Measurements from ENCODE around the gene ARCN1. TPM values are rescaled to one million over a fixed set of nuclear protein-coding genes. Genes with fewer than 3 reads are reported as not detected.

Gene ARCN1
- polyA plus RNA-seq, 1 donor from 2014 or later = 67.2 TPM

GRCh38 chr11:118625976-118626375, 53.8 kb downstream of the ARCN1 start:
- H3K79me2 ChIP-seq (replicated peaks; ENCODE audit: insufficient read depth, low read length) = peaks cover 26% of the 10 kb centered on the region

GRCh38 chr11:118627566-118627965, 55.4 kb downstream of the ARCN1 start:
- H4K20me1 ChIP-seq (ENCODE audit: insufficient read depth) = no peaks in the 10 kb centered on the region

More at GRCh38 chr11:118625976-118626375, 53.8 kb downstream of the ARCN1 start:
- H3K36me3 ChIP-seq (ENCODE audit: insufficient read depth, low read length) = no peaks in the 10 kb centered on the region
- H3F3A ChIP-seq (ENCODE audit: insufficient read depth, low read length, poor library complexity, severe bottlenecking) = no peaks in the 10 kb centered on the region
- no peak overlapping the region for H3K4me3 ChIP-seq (ENCODE audit: low read length)
- H3K4me2 ChIP-seq (ENCODE audit: low read length) = no peak overlapping the region
- H2AFZ ChIP-seq (ENCODE audit: low read depth, low read length) = no peak overlapping the region
- H3K9me2 ChIP-seq (ENCODE audit: insufficient read depth, low read length) = no peaks in the 10 kb centered on the region
- no peak overlapping the region for H3K27ac ChIP-seq (ENCODE audit: low read length)
- H3K9me3 ChIP-seq (ENCODE audit: low read length) = no peaks in the 10 kb centered on the region
- H3K9ac ChIP-seq (ENCODE audit: low read length) = no peak overlapping the region
- H4K20me1 ChIP-seq (ENCODE audit: insufficient read depth) = no peaks in the 10 kb centered on the region
- TF ChIP-seq TAF1 (IDR thresholded peaks at IDR 0.05; ENCODE audit: low read depth) (no peak), EZH2 (IDR thresholded peaks at IDR 0.05; ENCODE audit: borderline replicate concordance, insufficient read depth, low read length, poor library complexity, severe bottlenecking) (no peak), SMC3 (conservative IDR thresholded peaks at IDR 0.05; ENCODE audit: poor library complexity) (no peak), POLR2AphosphoS5 (IDR thresholded peaks at IDR 0.05) (no peak), MXI1 (conservative IDR thresholded peaks at IDR 0.05; ENCODE audit: poor library complexity, severe bottlenecking) (no peak), RAD21 (conservative IDR thresholded peaks at IDR 0.05) (no peak), CTCF (IDR thresholded peaks at IDR 0.05; ENCODE audit: poor library complexity, severe bottlenecking) (no peak), EP300 (conservative IDR thresholded peaks at IDR 0.05; ENCODE audit: poor library complexity, severe bottlenecking) (no peak)
- TF ChIP-seq, protein P1, sequence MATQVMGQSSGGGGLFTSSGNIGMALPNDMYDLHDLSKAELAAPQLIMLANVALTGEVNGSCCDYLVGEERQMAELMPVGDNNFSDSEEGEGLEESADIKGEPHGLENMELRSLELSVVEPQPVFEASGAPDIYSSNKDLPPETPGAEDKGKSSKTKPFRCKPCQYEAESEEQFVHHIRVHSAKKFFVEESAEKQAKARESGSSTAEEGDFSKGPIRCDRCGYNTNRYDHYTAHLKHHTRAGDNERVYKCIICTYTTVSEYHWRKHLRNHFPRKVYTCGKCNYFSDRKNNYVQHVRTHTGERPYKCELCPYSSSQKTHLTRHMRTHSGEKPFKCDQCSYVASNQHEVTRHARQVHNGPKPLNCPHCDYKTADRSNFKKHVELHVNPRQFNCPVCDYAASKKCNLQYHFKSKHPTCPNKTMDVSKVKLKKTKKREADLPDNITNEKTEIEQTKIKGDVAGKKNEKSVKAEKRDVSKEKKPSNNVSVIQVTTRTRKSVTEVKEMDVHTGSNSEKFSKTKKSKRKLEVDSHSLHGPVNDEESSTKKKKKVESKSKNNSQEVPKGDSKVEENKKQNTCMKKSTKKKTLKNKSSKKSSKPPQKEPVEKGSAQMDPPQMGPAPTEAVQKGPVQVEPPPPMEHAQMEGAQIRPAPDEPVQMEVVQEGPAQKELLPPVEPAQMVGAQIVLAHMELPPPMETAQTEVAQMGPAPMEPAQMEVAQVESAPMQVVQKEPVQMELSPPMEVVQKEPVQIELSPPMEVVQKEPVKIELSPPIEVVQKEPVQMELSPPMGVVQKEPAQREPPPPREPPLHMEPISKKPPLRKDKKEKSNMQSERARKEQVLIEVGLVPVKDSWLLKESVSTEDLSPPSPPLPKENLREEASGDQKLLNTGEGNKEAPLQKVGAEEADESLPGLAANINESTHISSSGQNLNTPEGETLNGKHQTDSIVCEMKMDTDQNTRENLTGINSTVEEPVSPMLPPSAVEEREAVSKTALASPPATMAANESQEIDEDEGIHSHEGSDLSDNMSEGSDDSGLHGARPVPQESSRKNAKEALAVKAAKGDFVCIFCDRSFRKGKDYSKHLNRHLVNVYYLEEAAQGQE (IDR thresholded peaks at IDR 0.05; ENCODE audit: borderline replicate concordance) = no peak
- no peaks in the 10 kb centered on the region for H3K27me3 ChIP-seq (ENCODE audit: insufficient read depth, low read depth, low read length)

More at GRCh38 chr11:118627566-118627965, 55.4 kb downstream of the ARCN1 start:
- H3K4me2 ChIP-seq (ENCODE audit: low read length) = no peak overlapping the region
- no peaks in the 10 kb centered on the region for H3K9me3 ChIP-seq (ENCODE audit: low read length)
- no peak overlapping the region for H3K9ac ChIP-seq (ENCODE audit: low read length)
- no peaks in the 10 kb centered on the region for H3K9me2 ChIP-seq (ENCODE audit: insufficient read depth, low read length)
- H3K4me3 ChIP-seq (ENCODE audit: low read length) = no peak overlapping the region
- no peak overlapping the region for H2AFZ ChIP-seq (ENCODE audit: low read depth, low read length)
- no peak overlapping the region for H3K27ac ChIP-seq (ENCODE audit: low read length)
- no peaks in the 10 kb centered on the region for H3K27me3 ChIP-seq (ENCODE audit: insufficient read depth, low read depth, low read length)
- H3F3A ChIP-seq (ENCODE audit: insufficient read depth, low read length, poor library complexity, severe bottlenecking) = no peaks in the 10 kb centered on the region
- peaks cover 11% of the 10 kb centered on the region for H3K79me2 ChIP-seq (replicated peaks; ENCODE audit: insufficient read depth, low read length)
- no peak for TF ChIP-seq SMC3 (conservative IDR thresholded peaks at IDR 0.05; ENCODE audit: poor library complexity)
- TF ChIP-seq CTCF (IDR thresholded peaks at IDR 0.05; ENCODE audit: poor library complexity, severe bottlenecking) = no peak
- no peak for TF ChIP-seq EZH2 (IDR thresholded peaks at IDR 0.05; ENCODE audit: borderline replicate concordance, insufficient read depth, low read length, poor library complexity, severe bottlenecking)
- TF ChIP-seq, protein P1 (IDR thresholded peaks at IDR 0.05; ENCODE audit: borderline replicate concordance) = no peak
- TF ChIP-seq RAD21 (conservative IDR thresholded peaks at IDR 0.05) = no peak
- TF ChIP-seq EP300 (conservative IDR thresholded peaks at IDR 0.05; ENCODE audit: poor library complexity, severe bottlenecking) = no peak
- no peak for TF ChIP-seq MXI1 (conservative IDR thresholded peaks at IDR 0.05; ENCODE audit: poor library complexity, severe bottlenecking)
- no peak for TF ChIP-seq TAF1 (IDR thresholded peaks at IDR 0.05; ENCODE audit: low read depth)
- TF ChIP-seq POLR2AphosphoS5 (IDR thresholded peaks at IDR 0.05) = no peak
- peaks cover 7% of the 10 kb centered on the region for H3K36me3 ChIP-seq (ENCODE audit: insufficient read depth, low read length)
